H7 (cell line): Measurements from ENCODE around the gene BRD3. TPM values are rescaled to one million over a fixed set of nuclear protein-coding genes. Genes with fewer than 3 reads are reported as not detected.
A peak's percentile ranks its signal among the peaks of the same experiment; 100 is the strongest.

Experiments
- DNase-seq: peaks from one replicate; pipeline ENCODE4 v3.0.0; 2012
- H3K27me3 ChIP-seq: 2 replicates; pipeline ENCODE4 v1.6.0; 2011; ENCODE audit warnings: mild to moderate bottlenecking, low read length; ENCODE audit not compliant: control insufficient read depth, insufficient read depth
- H3K36me3 ChIP-seq: replicated peaks from 2 replicates; pipeline ENCODE4 v1.5.1; 2011; ENCODE audit warnings: low read length; ENCODE audit not compliant: control insufficient read depth, insufficient read depth
- H3K4me3 ChIP-seq: 2 replicates; pipeline ENCODE4 v1.5.1; 2011; ENCODE audit warnings: low read depth, mild to moderate bottlenecking, control low read depth, low read length, moderate library complexity; ENCODE audit not compliant: insufficient read depth
- total RNA-seq: library from RNA; depleted of rRNA; stranded (reverse); fragments of >200 nt; shearing (Covaris generic); gene quantifications from 2 replicates; pipeline ENCODE4 v1.2.3, GENCODE V29; 2014; rRNA removed

BRD3 gene
- total RNA-seq, 1 experiment from 2014 or later: 9.4 TPM

GRCh38 chr9:133982971-133983720, 84.7 kb downstream of the BRD3 start:
- H3K36me3 ChIP-seq: no peaks in the 10 kb centered on the region
- peak; percentile 63 for DNase-seq
- H3K4me3 ChIP-seq: no peak overlapping the region
- no peaks in the 10 kb centered on the region for H3K27me3 ChIP-seq

GRCh38 chr9:133981958-133982681, 85.7 kb downstream of the BRD3 start:
- Histone ChIP-seq H3K36me3 (no peaks in the 10 kb centered on the region), H3K27me3 (no peaks in the 10 kb centered on the region), H3K4me3 (no peak overlapping the region)
- peak; percentile 68 for DNase-seq

GRCh38 chr9:133981589-133981957, 86.3 kb downstream of the BRD3 start:
- peak; percentile 59 for DNase-seq
- Histone ChIP-seq H3K4me3 (no peak overlapping the region), H3K36me3 (no peaks in the 10 kb centered on the region), H3K27me3 (no peaks in the 10 kb centered on the region)

DNA sequence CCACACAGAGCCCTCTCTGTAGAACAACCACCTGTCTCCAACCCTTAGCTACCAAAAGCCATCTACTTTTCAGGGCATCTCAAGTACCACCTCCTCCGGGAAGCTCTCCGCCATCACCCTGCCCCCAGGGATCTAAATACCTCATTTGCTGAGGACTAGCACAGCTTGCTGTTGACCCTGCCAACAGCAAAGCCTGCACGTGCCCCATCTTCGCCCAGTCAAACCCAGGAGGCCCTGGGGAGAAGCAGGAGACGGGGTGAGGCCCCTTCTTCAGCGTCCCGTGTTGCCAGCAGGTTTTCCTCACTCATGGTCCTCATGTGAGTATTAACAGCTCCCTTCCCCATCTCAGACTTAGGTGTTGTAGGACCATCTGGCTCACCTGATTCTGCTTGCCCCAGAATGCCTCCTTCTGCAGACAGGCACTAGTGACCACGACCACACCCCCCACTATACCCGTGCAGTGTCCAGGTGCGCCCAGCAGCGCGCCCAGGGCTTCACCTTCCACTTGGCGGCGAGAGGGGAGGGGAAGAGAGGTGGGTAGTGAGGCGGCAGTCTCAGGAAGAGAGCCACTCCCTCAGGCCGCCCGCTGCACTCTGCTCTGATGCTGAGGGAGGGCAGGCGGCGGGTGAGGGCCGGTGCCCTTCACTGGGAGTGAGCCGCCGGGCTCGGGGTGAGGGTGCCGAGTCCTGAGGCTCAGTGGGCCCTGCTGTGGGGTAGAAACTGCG, 86.8 kb downstream of the BRD3 start:
- no peaks in the 10 kb centered on the region for H3K27me3 ChIP-seq
- peak; percentile 62 for DNase-seq

More for the DNA sequence above, 86.8 kb downstream of the BRD3 start:
- H3K4me3 ChIP-seq: no peak overlapping the region
- no peaks in the 10 kb centered on the region for H3K36me3 ChIP-seq

Other genes with a start within 250 kb of the BRD3 start
- 17.7 and 26.9 TPM in 2 replicates for gene VAV2, start 75.7 kb downstream of the BRD3 start, total RNA-seq
- gene BRD3OS, start 42.5 kb downstream of the BRD3 start, total RNA-seq: 16.2 and 25.7 TPM in 2 replicates
- 40.3 and 40.9 TPM in 2 replicates for gene WDR5, start 68.1 kb upstream of the BRD3 start, total RNA-seq
- gene RNU6ATAC, start 96.5 kb upstream of the BRD3 start, total RNA-seq: not detected in 2 replicates